GM18505 (cell line): Measurements from ENCODE around the gene ZNHIT6.
"Not testable (repeated sequence)": the region's sequence is repeated elsewhere in the genome, so short reads cannot be mapped to it uniquely, and the experiment has no call there.

Experiments
- ATAC-seq: cut with Tn5 transposase; IDR thresholded peaks from one replicate; pipeline ENCODE4 v1.9.1; 2021; ENCODE audit not compliant: unreplicated experiment
- POLR2A ChIP-seq: IDR thresholded peaks from 4 replicates; pipeline ENCODE4 v1.6.1; 2011; ENCODE audit warnings: borderline replicate concordance; ENCODE audit not compliant: insufficient read depth, insufficient read length; ENCODE audit errors: extremely low read depth

ZNHIT6 gene

GRCh38 chr1:85654066-85654782, 54.0 kb downstream of the ZNHIT6 start:
- TF ChIP-seq POLR2A = no peak
- no peak for ATAC-seq

DNA sequence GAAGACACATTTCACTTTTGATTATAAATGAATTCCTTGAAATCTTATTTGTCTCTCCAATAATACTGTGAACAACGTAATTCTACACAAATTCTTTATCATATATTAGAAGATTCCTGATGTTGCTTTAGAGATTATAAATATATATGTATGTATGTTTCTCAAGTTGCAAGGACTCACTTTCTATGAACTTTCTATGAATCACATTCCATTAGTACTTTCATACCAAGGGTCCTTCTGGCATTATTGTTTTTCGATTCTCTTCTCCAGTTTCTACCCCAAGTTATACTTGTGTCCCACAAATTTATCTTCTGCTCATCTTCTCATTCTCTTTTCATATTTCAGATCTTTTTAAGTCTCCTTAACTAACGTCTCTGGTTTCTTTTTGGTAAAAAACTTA, 55.9 kb downstream of the ZNHIT6 start:
- no peak for TF ChIP-seq POLR2A
- no peak for ATAC-seq

- TF ChIP-seq POLR2A = no peak
- no peak for ATAC-seq
These were observed 57.6 kb downstream of the ZNHIT6 start for GRCh38 chr1:85650645-85651044.

- TF ChIP-seq POLR2A = no peak
- ATAC-seq = no peak
These were observed 58.6 kb downstream of the ZNHIT6 start for GRCh38 chr1:85649591-85649990.

GRCh38 chr1:85641598-85642556, 66.4 kb downstream of the ZNHIT6 start:
- ATAC-seq = not testable (repeated sequence)

DNA sequence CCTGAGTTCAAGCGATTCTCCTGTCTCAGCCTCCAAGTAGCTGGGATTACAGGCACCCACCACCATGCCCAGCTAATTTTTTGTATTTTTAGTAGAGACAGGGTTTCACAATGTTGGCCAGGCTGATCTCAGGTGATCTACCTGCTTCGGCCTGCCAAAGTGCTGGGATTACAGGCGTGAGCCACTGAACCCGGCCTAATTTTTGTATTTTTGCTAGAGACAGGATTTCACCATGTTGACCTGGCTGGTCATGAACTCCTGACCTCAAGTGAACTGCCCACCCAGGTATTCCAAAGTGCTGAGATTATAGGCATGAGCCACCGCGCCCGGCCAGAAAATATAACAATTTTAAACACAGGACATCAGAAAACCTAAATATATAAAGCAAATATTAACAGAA, 68.3 kb downstream of the ZNHIT6 start:
- not testable (repeated sequence) for ATAC-seq

GRCh38 chr1:85638412-85638811, 69.8 kb downstream of the ZNHIT6 start:
- no peak for TF ChIP-seq POLR2A
- ATAC-seq = no peak

DNA sequence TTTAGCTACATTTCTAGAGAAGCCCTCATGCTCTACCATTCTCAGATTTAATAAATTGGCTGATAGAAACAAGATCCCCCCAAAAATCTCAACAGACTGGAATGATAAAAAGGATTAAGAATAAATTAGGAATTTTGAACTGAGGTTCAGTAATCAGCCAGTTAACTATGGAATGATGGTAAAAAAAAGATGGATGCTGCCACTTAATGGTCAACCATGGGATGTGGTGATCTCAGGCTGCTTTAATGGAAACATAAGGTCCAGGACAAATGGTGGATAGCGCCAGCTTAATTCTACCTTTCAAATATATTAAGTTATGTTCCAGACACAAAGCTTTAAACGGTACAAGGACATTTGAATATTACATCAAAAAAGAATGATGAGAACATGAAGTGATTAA, 77.7 kb downstream of the ZNHIT6 start:
- TF ChIP-seq POLR2A = no peak
- ATAC-seq = no peak

- ATAC-seq = no peak
- no peak for TF ChIP-seq POLR2A
These were observed 78.7 kb downstream of the ZNHIT6 start for GRCh38 chr1:85629532-85629920.

DNA sequence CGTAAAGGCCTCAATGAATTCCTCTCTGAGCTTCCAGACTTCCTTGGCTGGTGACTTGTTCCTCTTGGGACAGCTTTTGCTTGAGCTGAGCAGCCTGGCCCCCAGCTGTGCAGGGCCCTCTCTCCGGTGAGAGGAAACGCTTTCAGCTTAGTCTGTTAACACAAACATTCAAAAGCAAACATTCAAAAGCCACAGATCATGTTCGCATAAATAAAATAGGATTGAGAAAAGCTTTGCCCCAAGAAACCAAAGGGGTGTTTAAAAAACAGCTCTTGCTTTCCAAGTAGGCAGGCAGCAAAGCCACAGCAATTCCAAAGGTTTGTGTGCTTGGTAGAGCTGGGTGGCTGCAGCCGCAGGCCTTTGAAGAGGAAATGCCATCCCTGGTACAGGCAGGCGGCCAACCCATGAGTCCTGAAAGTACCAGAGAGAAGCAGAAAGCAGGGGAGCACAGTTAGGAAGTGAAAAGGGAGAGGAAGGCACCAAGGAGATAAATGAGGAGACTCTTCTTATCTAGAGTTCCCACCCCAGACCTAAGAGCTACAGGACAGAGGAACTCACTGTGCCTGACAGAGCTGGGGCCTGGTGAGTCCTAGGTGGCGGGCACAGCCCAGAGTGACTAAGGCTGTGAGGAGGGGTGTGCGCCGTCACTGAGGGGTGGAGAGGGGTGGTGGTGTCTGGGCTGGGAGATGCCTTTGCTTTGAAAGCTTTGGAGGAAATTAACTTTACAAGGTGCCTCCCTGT, 79.3 kb downstream of the ZNHIT6 start:
- no peak for ATAC-seq
- TF ChIP-seq POLR2A = no peak

- no peak for ATAC-seq
- TF ChIP-seq POLR2A = no peak
These were observed 81.4 kb downstream of the ZNHIT6 start for GRCh38 chr1:85626818-85627217.

DNA sequence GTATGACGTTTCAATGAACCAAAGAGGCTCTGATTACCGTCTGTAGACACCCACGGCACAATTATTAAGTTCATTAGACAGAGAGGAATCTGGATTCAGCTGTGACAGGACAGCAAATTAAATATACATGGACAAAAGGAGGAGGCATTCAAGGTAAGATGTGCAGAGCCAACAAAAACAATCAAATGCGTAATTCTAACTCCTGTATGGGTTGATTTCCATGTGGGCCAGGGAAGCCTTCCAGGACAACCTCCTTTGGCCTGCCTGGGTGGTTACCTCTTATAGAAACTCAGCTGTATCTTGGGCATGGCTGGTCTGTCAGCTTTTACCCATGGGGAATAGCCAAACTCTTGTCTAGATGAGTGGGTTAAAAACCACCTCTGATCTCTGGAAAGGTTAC, 83.9 kb downstream of the ZNHIT6 start:
- TF ChIP-seq POLR2A = no peak
- ATAC-seq = no peak

DNA sequence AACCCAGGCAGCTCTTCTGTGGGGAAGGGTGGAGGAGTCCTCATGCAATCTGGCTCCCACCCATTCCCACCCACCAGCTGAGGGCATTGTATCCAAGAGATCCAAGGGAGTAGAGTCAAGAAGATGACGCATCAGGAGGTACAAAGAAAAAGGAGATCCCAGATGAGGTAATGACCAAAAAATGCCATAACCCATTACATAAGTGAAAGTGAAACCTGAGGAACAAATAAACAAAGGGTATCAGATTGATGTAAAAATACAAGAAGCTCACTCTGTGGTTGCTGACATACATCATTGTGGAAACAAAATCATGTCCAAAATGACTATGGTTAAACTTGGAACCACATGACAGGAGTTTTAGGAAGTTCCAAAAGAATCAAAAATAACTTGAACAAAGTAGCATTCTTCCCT, 85.2 kb downstream of the ZNHIT6 start:
- TF ChIP-seq POLR2A = no peak
- no peak for ATAC-seq
